Fibroblast of skin of left quadriceps (primary cell): ENCODE data around the gene ACHE.

Experiments
- DNase-seq, 2 experiments: peaks; one replicate each; pipeline ENCODE4 v3.0.0-alpha.2; 2013; ENCODE audit warnings: low read depth in 2 of 2

The ACHE gene

GRCh38 chr7:100896732-100897608 is 1.3 kb upstream of the ACHE start:
- no peak for DNase-seq

- no peak for DNase-seq
Measured at GRCh38 chr7:100895956-100896731, 456 bp upstream of the ACHE start.

- no peak for DNase-seq
Measured at GRCh38 chr7:100894860-100895700, 608 bp downstream of the ACHE start.

- DNase-seq: no peak
Measured at GRCh38 chr7:100893910-100894721, 1.6 kb downstream of the ACHE start.

GRCh38 chr7:100893318-100893895 is 2.3 kb downstream of the ACHE start:
- no peak for DNase-seq

GRCh38 chr7:100892364-100893317 is 3.0 kb downstream of the ACHE start:
- no peak for DNase-seq

- no peak for DNase-seq
Measured at GRCh38 chr7:100891568-100892247, 4.0 kb downstream of the ACHE start.

- no peak for DNase-seq
Measured at GRCh38 chr7:100890653-100891567, 4.8 kb downstream of the ACHE start.

GRCh38 chr7:100888988-100889750 is 6.5 kb downstream of the ACHE start, which contains the start of gene UFSP1:
Gene UFSP1, minus strand, starts transcription at chr7:100889715. Its CDS starts 444 bp downstream, at chr7:100889271.
- no peak for DNase-seq

- DNase-seq: no peak
Measured at GRCh38 chr7:100888291-100888987, 7.2 kb downstream of the ACHE start.

GRCh38 chr7:100887516-100888290 is 8.0 kb downstream of the ACHE start:
- no peak for DNase-seq

- no peak for DNase-seq
Measured at GRCh38 chr7:100886936-100887515, 8.7 kb downstream of the ACHE start.

- DNase-seq: no peak
Measured at GRCh38 chr7:100886142-100886935, 9.3 kb downstream of the ACHE start.

GRCh38 chr7:100885440-100886141 is 10.1 kb downstream of the ACHE start:
- no peak for DNase-seq
